ENCODE data around the gene FBXO8. TPM values are rescaled to one million over a fixed set of nuclear protein-coding genes. Genes with fewer than 3 reads are reported as not detected.

Gene FBXO8
- polyA plus RNA-seq, 1 of the 3 experiments (the other 2 are of a cell fraction): 16.0 TPM

DNA sequence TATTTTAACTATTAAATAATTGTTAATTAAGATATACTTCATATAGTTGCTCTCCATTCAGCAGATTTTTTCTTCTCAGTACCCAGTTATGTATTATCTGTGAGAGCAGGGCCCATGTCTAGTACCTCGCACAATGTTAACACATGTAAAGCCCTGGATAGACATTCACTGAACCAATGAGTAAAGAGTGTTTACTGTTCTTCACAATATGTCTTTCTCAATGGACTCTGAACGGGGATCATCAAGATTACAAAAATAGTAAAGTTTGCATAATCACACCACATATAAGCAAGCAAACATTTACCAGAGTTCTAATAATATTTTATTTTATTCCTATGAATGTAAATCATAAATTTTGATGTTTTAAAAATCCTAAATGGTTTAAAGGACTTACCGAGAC is 47.1 kb downstream of the FBXO8 start:
- Histone ChIP-seq H3K9ac (no peak overlapping the region), H2AFZ (ENCODE audit: low read depth) (no peak overlapping the region), H3K9me3 (no peaks in the 10 kb centered on the region), H3K27me3 (ENCODE audit: insufficient read depth) (no peaks in the 10 kb centered on the region), H3K4me3 (ENCODE audit: low read depth in 2 of 2, low read length in 1 of 2) (no peak overlapping the region), H3K9me2 (no peaks in the 10 kb centered on the region), H3K79me2 (ENCODE audit: insufficient read depth) (no peaks in the 10 kb centered on the region), H3F3A (replicated peaks; ENCODE audit: insufficient read depth) (peaks cover 4% of the 10 kb centered on the region), H3K4me1 (ENCODE audit: control insufficient read depth in 1 of 2, insufficient read depth in 2 of 2, low read depth in 1 of 2, low read length in 1 of 2) (no peaks in the 10 kb centered on the region; a peak in 1 of 4 replicates), H4K20me1 (ENCODE audit: insufficient read depth) (no peaks in the 10 kb centered on the region), H3K27ac (ENCODE audit: low read depth in 2 of 2, low read length in 1 of 2) (no peak overlapping the region), H3K36me3 (replicated peaks in 1 of 2; ENCODE audit: control insufficient read depth in 1 of 2, insufficient read depth in 2 of 2, low read length in 1 of 2) (peaks cover 42 to 64% of the 10 kb centered on the region in 2 experiments), H3K4me2 (no peak overlapping the region)
- ChIA-PET CTCF (interaction anchor here (0.6 to 0.7 kb wide), 2 partner anchors 13 to 20 kb away, joined by 3 read pairs; no protein-coding TSS in a partner anchor), POLR2A (no interaction called here)
- DNase-seq: no peak
- WGBS (ENCODE audit: low lambda C conversion rate): 74% methylated on average over 3 of the region's 3 CpGs
- TF ChIP-seq, protein P1, sequence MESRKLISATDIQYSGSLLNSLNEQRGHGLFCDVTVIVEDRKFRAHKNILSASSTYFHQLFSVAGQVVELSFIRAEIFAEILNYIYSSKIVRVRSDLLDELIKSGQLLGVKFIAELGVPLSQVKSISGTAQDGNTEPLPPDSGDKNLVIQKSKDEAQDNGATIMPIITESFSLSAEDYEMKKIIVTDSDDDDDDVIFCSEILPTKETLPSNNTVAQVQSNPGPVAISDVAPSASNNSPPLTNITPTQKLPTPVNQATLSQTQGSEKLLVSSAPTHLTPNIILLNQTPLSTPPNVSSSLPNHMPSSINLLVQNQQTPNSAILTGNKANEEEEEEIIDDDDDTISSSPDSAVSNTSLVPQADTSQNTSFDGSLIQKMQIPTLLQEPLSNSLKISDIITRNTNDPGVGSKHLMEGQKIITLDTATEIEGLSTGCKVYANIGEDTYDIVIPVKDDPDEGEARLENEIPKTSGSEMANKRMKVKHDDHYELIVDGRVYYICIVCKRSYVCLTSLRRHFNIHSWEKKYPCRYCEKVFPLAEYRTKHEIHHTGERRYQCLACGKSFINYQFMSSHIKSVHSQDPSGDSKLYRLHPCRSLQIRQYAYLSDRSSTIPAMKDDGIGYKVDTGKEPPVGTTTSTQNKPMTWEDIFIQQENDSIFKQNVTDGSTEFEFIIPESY (IDR thresholded peaks at IDR 0.05; ENCODE audit: borderline replicate concordance, low read depth): no peak
- no peak for TF ChIP-seq EZH2phosphoT487 (IDR thresholded peaks at IDR 0.05; ENCODE audit: borderline replicate concordance, low read depth)
- TF ChIP-seq, protein P2, sequence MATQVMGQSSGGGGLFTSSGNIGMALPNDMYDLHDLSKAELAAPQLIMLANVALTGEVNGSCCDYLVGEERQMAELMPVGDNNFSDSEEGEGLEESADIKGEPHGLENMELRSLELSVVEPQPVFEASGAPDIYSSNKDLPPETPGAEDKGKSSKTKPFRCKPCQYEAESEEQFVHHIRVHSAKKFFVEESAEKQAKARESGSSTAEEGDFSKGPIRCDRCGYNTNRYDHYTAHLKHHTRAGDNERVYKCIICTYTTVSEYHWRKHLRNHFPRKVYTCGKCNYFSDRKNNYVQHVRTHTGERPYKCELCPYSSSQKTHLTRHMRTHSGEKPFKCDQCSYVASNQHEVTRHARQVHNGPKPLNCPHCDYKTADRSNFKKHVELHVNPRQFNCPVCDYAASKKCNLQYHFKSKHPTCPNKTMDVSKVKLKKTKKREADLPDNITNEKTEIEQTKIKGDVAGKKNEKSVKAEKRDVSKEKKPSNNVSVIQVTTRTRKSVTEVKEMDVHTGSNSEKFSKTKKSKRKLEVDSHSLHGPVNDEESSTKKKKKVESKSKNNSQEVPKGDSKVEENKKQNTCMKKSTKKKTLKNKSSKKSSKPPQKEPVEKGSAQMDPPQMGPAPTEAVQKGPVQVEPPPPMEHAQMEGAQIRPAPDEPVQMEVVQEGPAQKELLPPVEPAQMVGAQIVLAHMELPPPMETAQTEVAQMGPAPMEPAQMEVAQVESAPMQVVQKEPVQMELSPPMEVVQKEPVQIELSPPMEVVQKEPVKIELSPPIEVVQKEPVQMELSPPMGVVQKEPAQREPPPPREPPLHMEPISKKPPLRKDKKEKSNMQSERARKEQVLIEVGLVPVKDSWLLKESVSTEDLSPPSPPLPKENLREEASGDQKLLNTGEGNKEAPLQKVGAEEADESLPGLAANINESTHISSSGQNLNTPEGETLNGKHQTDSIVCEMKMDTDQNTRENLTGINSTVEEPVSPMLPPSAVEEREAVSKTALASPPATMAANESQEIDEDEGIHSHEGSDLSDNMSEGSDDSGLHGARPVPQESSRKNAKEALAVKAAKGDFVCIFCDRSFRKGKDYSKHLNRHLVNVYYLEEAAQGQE (IDR thresholded peaks at IDR 0.05; ENCODE audit: low read depth, low read length): no peak

DNA sequence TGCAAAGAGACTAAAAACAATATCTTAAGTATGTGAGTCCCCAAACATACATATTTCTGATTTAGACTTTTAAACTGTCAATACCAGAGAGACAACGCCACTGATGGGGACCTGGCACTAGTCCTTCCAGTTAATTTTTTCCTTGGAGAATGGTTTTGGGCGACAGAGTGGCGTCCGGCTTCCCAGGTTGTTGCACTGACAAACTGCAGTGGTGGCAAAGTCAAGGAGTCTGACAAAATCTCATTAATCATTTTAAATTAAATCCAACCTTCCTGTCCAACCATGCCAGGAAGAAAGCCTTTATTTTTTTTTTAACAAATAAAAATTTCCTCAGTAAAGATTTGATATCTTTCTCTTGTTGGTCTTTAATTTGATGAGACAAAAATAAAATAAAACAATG is 52.8 kb downstream of the FBXO8 start:
- no peak overlapping the region for H3K4me3 ChIP-seq (ENCODE audit: low read depth in 2 of 2, low read length in 1 of 2)
- H3K9ac ChIP-seq: no peak overlapping the region
- H4K20me1 ChIP-seq (ENCODE audit: insufficient read depth): no peaks in the 10 kb centered on the region
- H3K9me2 ChIP-seq: no peaks in the 10 kb centered on the region
- H3K4me1 ChIP-seq (ENCODE audit: control insufficient read depth in 1 of 2, insufficient read depth in 2 of 2, low read depth in 1 of 2, low read length in 1 of 2): peaks cover 0 to 13% of the 10 kb centered on the region in 2 experiments; a peak in 2 of 4 replicates
- H3K79me2 ChIP-seq (ENCODE audit: insufficient read depth): no peaks in the 10 kb centered on the region
- no peaks in the 10 kb centered on the region for H3K9me3 ChIP-seq
- TF ChIP-seq JUND (IDR thresholded peaks at IDR 0.05): peak; percentile 10; the same call in 1 of the 2 replicates
- TF ChIP-seq, protein P2 (IDR thresholded peaks at IDR 0.05; ENCODE audit: low read depth, low read length): no peak
- TF ChIP-seq, protein P3, sequence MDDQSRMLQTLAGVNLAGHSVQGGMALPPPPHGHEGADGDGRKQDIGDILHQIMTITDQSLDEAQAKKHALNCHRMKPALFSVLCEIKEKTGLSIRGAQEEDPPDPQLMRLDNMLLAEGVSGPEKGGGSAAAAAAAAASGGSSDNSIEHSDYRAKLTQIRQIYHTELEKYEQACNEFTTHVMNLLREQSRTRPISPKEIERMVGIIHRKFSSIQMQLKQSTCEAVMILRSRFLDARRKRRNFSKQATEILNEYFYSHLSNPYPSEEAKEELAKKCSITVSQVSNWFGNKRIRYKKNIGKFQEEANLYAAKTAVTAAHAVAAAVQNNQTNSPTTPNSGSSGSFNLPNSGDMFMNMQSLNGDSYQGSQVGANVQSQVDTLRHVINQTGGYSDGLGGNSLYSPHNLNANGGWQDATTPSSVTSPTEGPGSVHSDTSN (IDR thresholded peaks at IDR 0.05): 0 out of 2 replicates have a peak, but pooled peaks have one; percentile 14
- TF ChIP-seq EP300 (IDR thresholded peaks at IDR 0.05; ENCODE audit: borderline replicate concordance in 1 of 2, low read depth in 1 of 2, low read length in 1 of 2): peak in 1 of 2 experiments; percentile 66; a peak in 1 of 4 replicates
- no peak for TF ChIP-seq NFIC (IDR thresholded peaks at IDR 0.05; ENCODE audit: borderline replicate concordance)
- TF ChIP-seq TCF12 (IDR thresholded peaks at IDR 0.05): peak; percentile 23; the same call in 1 of the 2 replicates
- H3F3A ChIP-seq (replicated peaks; ENCODE audit: insufficient read depth): no peaks in the 10 kb centered on the region
- no peaks in the 10 kb centered on the region for H3K27me3 ChIP-seq (ENCODE audit: insufficient read depth)
- WGBS (ENCODE audit: low lambda C conversion rate): 88% methylated on average over 4 of the region's 4 CpGs
- ChIA-PET CTCF (interaction anchor here (1.1 to 1.8 kb wide), 2 partner anchors 9 to 21 kb away, joined by 3 to 5 read pairs; no protein-coding TSS in a partner anchor), POLR2A (no interaction called here)
- H2AFZ ChIP-seq (ENCODE audit: low read depth): no peak overlapping the region
- H3K4me2 ChIP-seq: no peak overlapping the region
- peaks cover 8 to 12% of the 10 kb centered on the region in 2 experiments for H3K36me3 ChIP-seq (replicated peaks in 1 of 2; ENCODE audit: control insufficient read depth in 1 of 2, insufficient read depth in 2 of 2, low read length in 1 of 2)
- no peak for DNase-seq
- peak overlapping the region in 1 of 2 experiments; percentile 60; a peak in 2 of 4 replicates for H3K27ac ChIP-seq (ENCODE audit: low read depth in 2 of 2, low read length in 1 of 2)
